ENCODE data around the gene TEX51.

Gene TEX51

GRCh38 chr2:126898636-126899035, at the start of gene TEX51:
Gene TEX51, plus strand, starts transcription at chr2:126898890. Its CDS starts 29 bp downstream, at chr2:126898919.
- no peak for DNase-seq

GRCh38 chr2:126849054-126849453, 49.6 kb upstream of the TEX51 start:
- no peak for DNase-seq

GRCh38 chr2:126849486-126849885, 49.2 kb upstream of the TEX51 start:
- no peak for DNase-seq

- DNase-seq = no peak
Observed at GRCh38 chr2:126849991-126850535, 48.6 kb upstream of the TEX51 start.

- no peak for DNase-seq
Observed at GRCh38 chr2:126850940-126851339, 47.8 kb upstream of the TEX51 start.

- DNase-seq = no peak
Observed at GRCh38 chr2:126851756-126852155, 46.9 kb upstream of the TEX51 start.

GRCh38 chr2:126852361-126852760, 46.3 kb upstream of the TEX51 start:
- no peak for DNase-seq

- no peak for DNase-seq
Observed at GRCh38 chr2:126855606-126856005, 43.1 kb upstream of the TEX51 start.

GRCh38 chr2:126856403-126856802, 42.3 kb upstream of the TEX51 start:
- DNase-seq = no peak

GRCh38 chr2:126857502-126857901, 41.2 kb upstream of the TEX51 start:
- no peak for DNase-seq

- DNase-seq = no peak
Observed at GRCh38 chr2:126858013-126858412, 40.7 kb upstream of the TEX51 start.

GRCh38 chr2:126858436-126858835, 40.3 kb upstream of the TEX51 start:
- no peak for DNase-seq

- no peak for DNase-seq
Observed at GRCh38 chr2:126858991-126859390, 39.7 kb upstream of the TEX51 start.

GRCh38 chr2:126859631-126860030, 39.1 kb upstream of the TEX51 start:
- DNase-seq = no peak

GRCh38 chr2:126860385-126860784, 38.3 kb upstream of the TEX51 start:
- no peak for DNase-seq

GRCh38 chr2:126862730-126863129, 36.0 kb upstream of the TEX51 start:
- no peak for DNase-seq

GRCh38 chr2:126863336-126864015, 35.2 kb upstream of the TEX51 start:
- no peak for DNase-seq

- DNase-seq = no peak
Observed at GRCh38 chr2:126864861-126865260, 33.8 kb upstream of the TEX51 start.

- DNase-seq = no peak
Observed at GRCh38 chr2:126866451-126866850, 32.2 kb upstream of the TEX51 start.

- no peak for DNase-seq
Observed at GRCh38 chr2:126874961-126875360, 23.7 kb upstream of the TEX51 start.

- DNase-seq = no peak
Observed at GRCh38 chr2:126876631-126877030, 22.1 kb upstream of the TEX51 start.

GRCh38 chr2:126877041-126877440, 21.6 kb upstream of the TEX51 start:
- no peak for DNase-seq

GRCh38 chr2:126877861-126878565, 20.7 kb upstream of the TEX51 start:
- DNase-seq = no peak

GRCh38 chr2:126878601-126879000, 20.1 kb upstream of the TEX51 start:
- no peak for DNase-seq

Data from CD4-positive, alpha-beta T cell treated with Interleukin-21 for 1 hour (primary cell).